ENCODE data around the gene CAPN12. TPM values are rescaled to one million over a fixed set of nuclear protein-coding genes. Genes with fewer than 3 reads are reported as not detected.
A peak's percentile ranks its signal among the peaks of the same experiment; 100 is the strongest.

CAPN12 gene
- total and polyA plus RNA-seq, 4 donors = 3.8 to 28.7 (median 8.8) TPM

DNA sequence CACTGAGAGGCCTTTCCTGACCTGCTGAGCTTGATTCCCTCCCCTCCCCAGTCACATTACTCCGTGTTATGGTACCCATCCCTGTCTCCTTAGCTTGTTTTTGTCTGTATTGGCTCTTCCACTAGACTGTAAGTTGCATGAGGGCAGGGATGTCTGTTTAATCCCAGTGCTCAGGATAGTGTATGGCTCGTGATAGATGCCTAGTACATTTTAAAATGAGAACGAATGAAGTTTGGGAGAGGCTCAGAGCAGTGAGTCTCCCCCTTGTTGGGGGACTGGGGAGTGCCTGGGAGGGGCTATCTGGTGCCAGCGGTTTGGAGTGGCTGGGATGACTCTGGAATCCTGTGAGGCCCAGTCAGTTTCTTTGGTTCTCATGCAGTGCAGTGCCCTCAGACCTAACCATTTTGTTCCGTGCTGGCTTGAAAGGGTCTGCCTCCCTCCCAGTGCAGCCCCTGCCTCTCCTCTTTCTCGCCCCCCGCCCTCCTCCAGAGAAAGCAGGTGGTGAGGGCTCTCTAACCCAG is 61.3 kb downstream of the CAPN12 start:
- Histone ChIP-seq H3K4me3 (ENCODE audit: low read depth in 1 of 3, low read length in 3 of 3) (no peak overlapping the region), H3K9me3 (ENCODE audit: control insufficient read depth in 4 of 4, low read length in 3 of 4) (no peaks in the 10 kb centered on the region), H3K4me1 (ENCODE audit: control insufficient read depth in 4 of 4, insufficient read depth in 4 of 4, low read length in 3 of 4) (peaks cover 29 to 67% (median 45%) of the 10 kb centered on the region in 4 donors), H3K27me3 (ENCODE audit: control insufficient read depth in 4 of 4, insufficient read depth in 4 of 4, low read length in 3 of 4) (no peaks in the 10 kb centered on the region), H3K27ac (ENCODE audit: low read depth in 1 of 2, low read length in 2 of 2) (peak overlapping the region; percentile 88 to 92), H3K9ac (ENCODE audit: low read depth in 1 of 2, low read length in 2 of 2) (peak overlapping the region in 1 of 2 donors; percentile 78), H3K36me3 (ENCODE audit: control insufficient read depth in 4 of 4, insufficient read depth in 3 of 4, low read depth in 1 of 4, low read length in 3 of 4) (peaks cover 0 to 3% (median 0%) of the 10 kb centered on the region in 4 donors)
- no peak for DNase-seq (ENCODE audit: low spot score)
- TF ChIP-seq JUND (IDR thresholded peaks at IDR 0.05) (no peak), GABPA (IDR thresholded peaks at IDR 0.05 in 1 of 2, conservative IDR thresholded peaks at IDR 0.05 in 1 of 2) (no peak), HNF4A (conservative IDR thresholded peaks at IDR 0.05) (no peak), YY1 (IDR thresholded peaks at IDR 0.05) (no peak), RXRA (IDR thresholded peaks at IDR 0.05) (no peak), FOXA2 (IDR thresholded peaks at IDR 0.05) (no peak), FOXA1 (IDR thresholded peaks at IDR 0.05) (no peak), TAF1 (conservative IDR thresholded peaks at IDR 0.05) (no peak), HNF4G (IDR thresholded peaks at IDR 0.05) (no peak), NR2F2 (IDR thresholded peaks at IDR 0.05) (no peak)
- TF ChIP-seq, protein P1, sequence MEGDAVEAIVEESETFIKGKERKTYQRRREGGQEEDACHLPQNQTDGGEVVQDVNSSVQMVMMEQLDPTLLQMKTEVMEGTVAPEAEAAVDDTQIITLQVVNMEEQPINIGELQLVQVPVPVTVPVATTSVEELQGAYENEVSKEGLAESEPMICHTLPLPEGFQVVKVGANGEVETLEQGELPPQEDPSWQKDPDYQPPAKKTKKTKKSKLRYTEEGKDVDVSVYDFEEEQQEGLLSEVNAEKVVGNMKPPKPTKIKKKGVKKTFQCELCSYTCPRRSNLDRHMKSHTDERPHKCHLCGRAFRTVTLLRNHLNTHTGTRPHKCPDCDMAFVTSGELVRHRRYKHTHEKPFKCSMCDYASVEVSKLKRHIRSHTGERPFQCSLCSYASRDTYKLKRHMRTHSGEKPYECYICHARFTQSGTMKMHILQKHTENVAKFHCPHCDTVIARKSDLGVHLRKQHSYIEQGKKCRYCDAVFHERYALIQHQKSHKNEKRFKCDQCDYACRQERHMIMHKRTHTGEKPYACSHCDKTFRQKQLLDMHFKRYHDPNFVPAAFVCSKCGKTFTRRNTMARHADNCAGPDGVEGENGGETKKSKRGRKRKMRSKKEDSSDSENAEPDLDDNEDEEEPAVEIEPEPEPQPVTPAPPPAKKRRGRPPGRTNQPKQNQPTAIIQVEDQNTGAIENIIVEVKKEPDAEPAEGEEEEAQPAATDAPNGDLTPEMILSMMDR (IDR thresholded peaks at IDR 0.05; ENCODE audit: low read depth, low read length, missing input control) = no peak
- TF ChIP-seq, protein P2, sequence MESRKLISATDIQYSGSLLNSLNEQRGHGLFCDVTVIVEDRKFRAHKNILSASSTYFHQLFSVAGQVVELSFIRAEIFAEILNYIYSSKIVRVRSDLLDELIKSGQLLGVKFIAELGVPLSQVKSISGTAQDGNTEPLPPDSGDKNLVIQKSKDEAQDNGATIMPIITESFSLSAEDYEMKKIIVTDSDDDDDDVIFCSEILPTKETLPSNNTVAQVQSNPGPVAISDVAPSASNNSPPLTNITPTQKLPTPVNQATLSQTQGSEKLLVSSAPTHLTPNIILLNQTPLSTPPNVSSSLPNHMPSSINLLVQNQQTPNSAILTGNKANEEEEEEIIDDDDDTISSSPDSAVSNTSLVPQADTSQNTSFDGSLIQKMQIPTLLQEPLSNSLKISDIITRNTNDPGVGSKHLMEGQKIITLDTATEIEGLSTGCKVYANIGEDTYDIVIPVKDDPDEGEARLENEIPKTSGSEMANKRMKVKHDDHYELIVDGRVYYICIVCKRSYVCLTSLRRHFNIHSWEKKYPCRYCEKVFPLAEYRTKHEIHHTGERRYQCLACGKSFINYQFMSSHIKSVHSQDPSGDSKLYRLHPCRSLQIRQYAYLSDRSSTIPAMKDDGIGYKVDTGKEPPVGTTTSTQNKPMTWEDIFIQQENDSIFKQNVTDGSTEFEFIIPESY (IDR thresholded peaks at IDR 0.05) = no peak
- TF ChIP-seq, protein P3, sequence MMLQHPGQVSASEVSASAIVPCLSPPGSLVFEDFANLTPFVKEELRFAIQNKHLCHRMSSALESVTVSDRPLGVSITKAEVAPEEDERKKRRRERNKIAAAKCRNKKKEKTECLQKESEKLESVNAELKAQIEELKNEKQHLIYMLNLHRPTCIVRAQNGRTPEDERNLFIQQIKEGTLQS (IDR thresholded peaks at IDR 0.05) = no peak
- TF ChIP-seq, protein P4, sequence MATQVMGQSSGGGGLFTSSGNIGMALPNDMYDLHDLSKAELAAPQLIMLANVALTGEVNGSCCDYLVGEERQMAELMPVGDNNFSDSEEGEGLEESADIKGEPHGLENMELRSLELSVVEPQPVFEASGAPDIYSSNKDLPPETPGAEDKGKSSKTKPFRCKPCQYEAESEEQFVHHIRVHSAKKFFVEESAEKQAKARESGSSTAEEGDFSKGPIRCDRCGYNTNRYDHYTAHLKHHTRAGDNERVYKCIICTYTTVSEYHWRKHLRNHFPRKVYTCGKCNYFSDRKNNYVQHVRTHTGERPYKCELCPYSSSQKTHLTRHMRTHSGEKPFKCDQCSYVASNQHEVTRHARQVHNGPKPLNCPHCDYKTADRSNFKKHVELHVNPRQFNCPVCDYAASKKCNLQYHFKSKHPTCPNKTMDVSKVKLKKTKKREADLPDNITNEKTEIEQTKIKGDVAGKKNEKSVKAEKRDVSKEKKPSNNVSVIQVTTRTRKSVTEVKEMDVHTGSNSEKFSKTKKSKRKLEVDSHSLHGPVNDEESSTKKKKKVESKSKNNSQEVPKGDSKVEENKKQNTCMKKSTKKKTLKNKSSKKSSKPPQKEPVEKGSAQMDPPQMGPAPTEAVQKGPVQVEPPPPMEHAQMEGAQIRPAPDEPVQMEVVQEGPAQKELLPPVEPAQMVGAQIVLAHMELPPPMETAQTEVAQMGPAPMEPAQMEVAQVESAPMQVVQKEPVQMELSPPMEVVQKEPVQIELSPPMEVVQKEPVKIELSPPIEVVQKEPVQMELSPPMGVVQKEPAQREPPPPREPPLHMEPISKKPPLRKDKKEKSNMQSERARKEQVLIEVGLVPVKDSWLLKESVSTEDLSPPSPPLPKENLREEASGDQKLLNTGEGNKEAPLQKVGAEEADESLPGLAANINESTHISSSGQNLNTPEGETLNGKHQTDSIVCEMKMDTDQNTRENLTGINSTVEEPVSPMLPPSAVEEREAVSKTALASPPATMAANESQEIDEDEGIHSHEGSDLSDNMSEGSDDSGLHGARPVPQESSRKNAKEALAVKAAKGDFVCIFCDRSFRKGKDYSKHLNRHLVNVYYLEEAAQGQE (IDR thresholded peaks at IDR 0.05) = no peak
- TF ChIP-seq, protein P5, sequence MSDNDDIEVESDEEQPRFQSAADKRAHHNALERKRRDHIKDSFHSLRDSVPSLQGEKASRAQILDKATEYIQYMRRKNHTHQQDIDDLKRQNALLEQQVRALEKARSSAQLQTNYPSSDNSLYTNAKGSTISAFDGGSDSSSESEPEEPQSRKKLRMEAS (IDR thresholded peaks at IDR 0.05) = no peak
- 89% methylated on average over 7 of the region's 7 CpGs for WGBS
